Progenitor cell of endocrine pancreas (in vitro differentiated cells): Measurements from ENCODE around the gene MAN2A1. TPM values are rescaled to one million over a fixed set of nuclear protein-coding genes. Genes with fewer than 3 reads are reported as not detected.

Experiments used
- DNase-seq: peaks from one replicate; pipeline ENCODE4 v3.0.0; 2021; ENCODE audit warnings: low spot score; ENCODE audit not compliant: unreplicated experiment
- H3K27ac Mint-ChIP-seq: 2 replicates; pipeline ENCODE4 v1.8.0; 2021; ENCODE audit warnings: mild to moderate bottlenecking, moderate library complexity, mixed read lengths
- H3K27me3 Mint-ChIP-seq: 2 replicates; pipeline ENCODE4 v1.8.0; 2021; ENCODE audit warnings: mixed read lengths
- H3K36me3 Mint-ChIP-seq: 2 replicates; pipeline ENCODE4 v1.8.0; 2022; ENCODE audit warnings: mixed read lengths; ENCODE audit not compliant: insufficient read depth
- H3K4me1 Mint-ChIP-seq: 2 replicates; pipeline ENCODE4 v1.8.0; 2021; ENCODE audit warnings: low read depth, mixed read lengths
- H3K4me3 Mint-ChIP-seq: 2 replicates; pipeline ENCODE4 v1.8.0; 2021; ENCODE audit warnings: low read depth, mild to moderate bottlenecking, moderate library complexity, mixed read lengths
- H3K9me3 Mint-ChIP-seq: 2 replicates; pipeline ENCODE4 v1.8.0; 2021; ENCODE audit warnings: low read depth, mixed read lengths
- CTCF ChIP-seq: fragments of 200-600 bp; sonication (generic); IDR thresholded peaks from one replicate; pipeline ENCODE4 v1.5.0; 2021; ENCODE audit warnings: antibody characterized with exemption, mild to moderate bottlenecking; ENCODE audit not compliant: unreplicated experiment
- total RNA-seq: library from RNA; stranded (reverse); gene quantifications from 2 replicates; pipeline ENCODE4 v1.2.1, GENCODE V29; 2021

MAN2A1 gene
- total RNA-seq, 1 donor from 2014 or later: 41.9 TPM

GRCh38 chr5:109700516-109701153 is 10.9 kb downstream of the MAN2A1 start:
- H3K27me3 Mint-ChIP-seq: no peaks in the 10 kb centered on the region
- no peak for DNase-seq
- H3K36me3 Mint-ChIP-seq: peaks cover 10% of the 10 kb centered on the region
- H3K9me3 Mint-ChIP-seq: no peaks in the 10 kb centered on the region
- no peak for TF ChIP-seq CTCF
- H3K4me1 Mint-ChIP-seq: peaks cover 12% of the 10 kb centered on the region
- no peak overlapping the region for H3K4me3 Mint-ChIP-seq
- H3K27ac Mint-ChIP-seq: no peak overlapping the region

GRCh38 chr5:109701252-109701651 is 11.5 kb downstream of the MAN2A1 start:
- DNase-seq: no peak
- H3K4me1 Mint-ChIP-seq: peaks cover 12% of the 10 kb centered on the region
- H3K4me3 Mint-ChIP-seq: no peak overlapping the region
- H3K27me3 Mint-ChIP-seq: no peaks in the 10 kb centered on the region
- H3K9me3 Mint-ChIP-seq: no peaks in the 10 kb centered on the region
- no peak for TF ChIP-seq CTCF
- H3K27ac Mint-ChIP-seq: no peak overlapping the region
- H3K36me3 Mint-ChIP-seq: peaks cover 10% of the 10 kb centered on the region

GRCh38 chr5:109701792-109702191 is 12.1 kb downstream of the MAN2A1 start:
- Mint-ChIP-seq H3K36me3 (peaks cover 10% of the 10 kb centered on the region), H3K9me3 (no peaks in the 10 kb centered on the region), H3K4me3 (no peak overlapping the region), H3K27me3 (no peaks in the 10 kb centered on the region), H3K4me1 (peaks cover 10% of the 10 kb centered on the region), H3K27ac (no peak overlapping the region)
- no peak for DNase-seq
- TF ChIP-seq CTCF: no peak

- no peak for TF ChIP-seq CTCF
- Mint-ChIP-seq H3K36me3 (peaks cover 11% of the 10 kb centered on the region), H3K4me1 (peaks cover 16% of the 10 kb centered on the region), H3K4me3 (no peak overlapping the region), H3K9me3 (no peaks in the 10 kb centered on the region), H3K27me3 (no peaks in the 10 kb centered on the region), H3K27ac (no peak overlapping the region)
- no peak for DNase-seq
Observed at GRCh38 chr5:109703166-109703565, 13.4 kb downstream of the MAN2A1 start.

- H3K27me3 Mint-ChIP-seq: no peaks in the 10 kb centered on the region
- H3K36me3 Mint-ChIP-seq: peaks cover 10% of the 10 kb centered on the region
Observed at GRCh38 chr5:109703829-109704228, 14.1 kb downstream of the MAN2A1 start.

More at GRCh38 chr5:109703829-109704228, 14.1 kb downstream of the MAN2A1 start:
- Mint-ChIP-seq H3K27ac (no peak overlapping the region), H3K4me3 (no peak overlapping the region), H3K9me3 (no peaks in the 10 kb centered on the region), H3K4me1 (peaks cover 20% of the 10 kb centered on the region)
- TF ChIP-seq CTCF: no peak
- DNase-seq: no peak
